Cardiac fibroblast (primary cell): ENCODE data around the gene TTLL5.

ENCODE experiments used
- DNase-seq, 2 donors: peaks; one replicate each; pipeline versions ENCODE4 v3.0.0 to v3.0.0-alpha.2; 2010; ENCODE audit warnings: low read depth in 2 of 2
- H3K4me3 ChIP-seq, 2 donors: replicated peaks in 1 of 2; 1 replicate in 1 of 2; 2 replicates in 1 of 2; pipeline ENCODE4 v1.5.1; 2011; ENCODE audit warnings: low read depth in 2 of 2, low read length in 2 of 2, mild to moderate bottlenecking in 2 of 2, moderate library complexity in 1 of 2
- TF ChIP-seq, protein P1 (sequence below): IDR thresholded peaks from one replicate; pipeline ENCODE4 v1.5.1; 2011; ENCODE audit warnings: low read depth, mild to moderate bottlenecking, low read length, inconsistent platforms

The TTLL5 gene

GRCh38 chr14:75648066-75648838 lies 12.8 kb upstream of the TTLL5 start:
- TF ChIP-seq, protein P1, sequence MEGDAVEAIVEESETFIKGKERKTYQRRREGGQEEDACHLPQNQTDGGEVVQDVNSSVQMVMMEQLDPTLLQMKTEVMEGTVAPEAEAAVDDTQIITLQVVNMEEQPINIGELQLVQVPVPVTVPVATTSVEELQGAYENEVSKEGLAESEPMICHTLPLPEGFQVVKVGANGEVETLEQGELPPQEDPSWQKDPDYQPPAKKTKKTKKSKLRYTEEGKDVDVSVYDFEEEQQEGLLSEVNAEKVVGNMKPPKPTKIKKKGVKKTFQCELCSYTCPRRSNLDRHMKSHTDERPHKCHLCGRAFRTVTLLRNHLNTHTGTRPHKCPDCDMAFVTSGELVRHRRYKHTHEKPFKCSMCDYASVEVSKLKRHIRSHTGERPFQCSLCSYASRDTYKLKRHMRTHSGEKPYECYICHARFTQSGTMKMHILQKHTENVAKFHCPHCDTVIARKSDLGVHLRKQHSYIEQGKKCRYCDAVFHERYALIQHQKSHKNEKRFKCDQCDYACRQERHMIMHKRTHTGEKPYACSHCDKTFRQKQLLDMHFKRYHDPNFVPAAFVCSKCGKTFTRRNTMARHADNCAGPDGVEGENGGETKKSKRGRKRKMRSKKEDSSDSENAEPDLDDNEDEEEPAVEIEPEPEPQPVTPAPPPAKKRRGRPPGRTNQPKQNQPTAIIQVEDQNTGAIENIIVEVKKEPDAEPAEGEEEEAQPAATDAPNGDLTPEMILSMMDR = no peak
- H3K4me3 ChIP-seq = no peak overlapping the region
- DNase-seq = peak; percentile 95 to 99

GRCh38 chr14:75649337-75649736 lies 11.7 kb upstream of the TTLL5 start:
- DNase-seq = no peak
- H3K4me3 ChIP-seq = no peak overlapping the region
- TF ChIP-seq, protein P1 = no peak

- no peak overlapping the region for H3K4me3 ChIP-seq
- TF ChIP-seq, protein P1 = no peak
These were observed 11.3 kb upstream of the TTLL5 start for GRCh38 chr14:75649773-75650172.

GRCh38 chr14:75650253-75651058 lies 10.6 kb upstream of the TTLL5 start:
- DNase-seq = no peak
- TF ChIP-seq, protein P1 = no peak
- no peak overlapping the region for H3K4me3 ChIP-seq

More at GRCh38 chr14:75649773-75650172, 11.3 kb upstream of the TTLL5 start:
- no peak for DNase-seq

DNA sequence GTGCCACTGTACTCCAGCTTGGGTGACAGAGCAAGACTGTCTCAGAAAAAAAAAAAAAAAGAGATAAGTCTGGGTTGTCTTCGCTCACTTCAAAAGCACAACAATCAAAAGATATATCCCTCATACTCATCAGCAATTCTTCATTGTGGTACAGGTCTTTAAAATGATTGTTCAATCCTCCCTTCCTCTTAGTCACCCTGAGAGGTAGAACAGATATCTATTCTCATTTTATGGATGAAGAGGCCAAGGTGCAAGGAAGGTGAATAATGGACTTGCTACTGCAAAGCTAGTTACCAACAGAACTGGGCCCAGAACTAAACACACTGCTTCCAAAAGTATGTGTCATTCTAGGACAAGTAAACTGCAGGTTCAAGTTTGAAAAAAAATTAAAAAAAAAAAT lies 7.5 kb upstream of the TTLL5 start:
- DNase-seq = no peak
- no peak overlapping the region for H3K4me3 ChIP-seq
- TF ChIP-seq, protein P1 = no peak

DNA sequence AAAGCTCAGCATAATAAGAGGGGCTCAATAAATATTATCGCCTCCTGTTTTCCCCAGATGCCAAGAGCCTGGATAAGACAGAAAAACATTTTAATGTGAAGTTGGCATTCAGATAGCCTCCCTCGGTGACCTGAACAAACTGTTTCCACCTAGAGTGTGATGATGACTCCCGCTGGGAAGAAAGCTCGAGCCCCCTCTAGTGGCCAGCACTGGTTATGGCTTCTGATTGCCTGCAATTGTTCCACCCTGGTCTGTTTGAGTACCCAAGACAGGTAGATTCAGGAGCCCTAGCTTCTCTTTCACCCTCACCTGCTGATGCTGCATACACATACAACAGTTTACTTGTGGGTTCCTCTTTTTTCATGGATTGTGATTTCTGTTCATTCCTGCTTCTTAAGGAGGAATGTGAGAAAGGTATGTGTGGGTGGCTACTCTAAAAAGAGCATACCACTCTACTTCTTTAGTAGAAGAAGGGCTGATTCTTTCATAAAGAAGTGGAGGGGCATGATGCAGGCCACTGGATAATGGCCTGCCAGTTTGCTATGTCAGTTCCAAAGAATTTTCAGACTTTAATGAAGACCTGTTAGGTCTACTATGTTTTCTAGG lies 6.8 kb upstream of the TTLL5 start:
- no peak overlapping the region for H3K4me3 ChIP-seq
- DNase-seq = peak; percentile 75 to 80
- TF ChIP-seq, protein P1 = peak; percentile 94
